ENCODE measurements around the gene CDCA3.

CDCA3 gene

GRCh38 chr12:6817098-6817497 is 34.0 kb downstream of the CDCA3 start:
- Histone ChIP-seq H3K27ac (ENCODE audit: low read length) (no peak overlapping the region), H3F3A (ENCODE audit: insufficient read depth, low read length) (no peaks in the 10 kb centered on the region), H3K79me2 (ENCODE audit: low read length) (no peaks in the 10 kb centered on the region), H2AFZ (ENCODE audit: low read length) (no peak overlapping the region), H4K20me1 (ENCODE audit: insufficient read depth, low read length) (no peaks in the 10 kb centered on the region), H3K9me3 (replicated peaks; ENCODE audit: insufficient read depth, low read length) (no peaks in the 10 kb centered on the region), H3K4me2 (ENCODE audit: low read depth, low read length) (no peak overlapping the region), H3K27me3 (replicated peaks; ENCODE audit: insufficient read depth, low read length) (peaks cover 33% of the 10 kb centered on the region), H3K4me3 (ENCODE audit: low read length) (no peak overlapping the region), H3K36me3 (replicated peaks; ENCODE audit: insufficient read depth, low read length) (no peaks in the 10 kb centered on the region), H3K9ac (ENCODE audit: low read length) (no peak overlapping the region), H3K4me1 (ENCODE audit: low read length) (no peaks in the 10 kb centered on the region), H3K9me2 (replicated peaks; ENCODE audit: insufficient read depth, low read length) (no peaks in the 10 kb centered on the region)
- TF ChIP-seq, protein P1, sequence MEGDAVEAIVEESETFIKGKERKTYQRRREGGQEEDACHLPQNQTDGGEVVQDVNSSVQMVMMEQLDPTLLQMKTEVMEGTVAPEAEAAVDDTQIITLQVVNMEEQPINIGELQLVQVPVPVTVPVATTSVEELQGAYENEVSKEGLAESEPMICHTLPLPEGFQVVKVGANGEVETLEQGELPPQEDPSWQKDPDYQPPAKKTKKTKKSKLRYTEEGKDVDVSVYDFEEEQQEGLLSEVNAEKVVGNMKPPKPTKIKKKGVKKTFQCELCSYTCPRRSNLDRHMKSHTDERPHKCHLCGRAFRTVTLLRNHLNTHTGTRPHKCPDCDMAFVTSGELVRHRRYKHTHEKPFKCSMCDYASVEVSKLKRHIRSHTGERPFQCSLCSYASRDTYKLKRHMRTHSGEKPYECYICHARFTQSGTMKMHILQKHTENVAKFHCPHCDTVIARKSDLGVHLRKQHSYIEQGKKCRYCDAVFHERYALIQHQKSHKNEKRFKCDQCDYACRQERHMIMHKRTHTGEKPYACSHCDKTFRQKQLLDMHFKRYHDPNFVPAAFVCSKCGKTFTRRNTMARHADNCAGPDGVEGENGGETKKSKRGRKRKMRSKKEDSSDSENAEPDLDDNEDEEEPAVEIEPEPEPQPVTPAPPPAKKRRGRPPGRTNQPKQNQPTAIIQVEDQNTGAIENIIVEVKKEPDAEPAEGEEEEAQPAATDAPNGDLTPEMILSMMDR (IDR thresholded peaks at IDR 0.05; ENCODE audit: low read length) = no peak
- TF ChIP-seq EZH2 (optimal IDR thresholded peaks at IDR 0.05; ENCODE audit: low read depth, low read length) (no peak), EZH2phosphoT487 (IDR thresholded peaks at IDR 0.05; ENCODE audit: low read length) (no peak)
- DNase-seq = no peak

- Histone ChIP-seq H3F3A (ENCODE audit: insufficient read depth, low read length) (no peaks in the 10 kb centered on the region), H3K9me2 (replicated peaks; ENCODE audit: insufficient read depth, low read length) (no peaks in the 10 kb centered on the region), H3K27me3 (replicated peaks; ENCODE audit: insufficient read depth, low read length) (peaks cover 28% of the 10 kb centered on the region), H3K4me2 (ENCODE audit: low read depth, low read length) (no peak overlapping the region), H3K36me3 (replicated peaks; ENCODE audit: insufficient read depth, low read length) (no peaks in the 10 kb centered on the region), H4K20me1 (ENCODE audit: insufficient read depth, low read length) (no peaks in the 10 kb centered on the region), H3K79me2 (ENCODE audit: low read length) (no peaks in the 10 kb centered on the region), H3K4me3 (ENCODE audit: low read length) (no peak overlapping the region), H3K9ac (ENCODE audit: low read length) (no peak overlapping the region), H3K4me1 (ENCODE audit: low read length) (no peaks in the 10 kb centered on the region), H2AFZ (ENCODE audit: low read length) (no peak overlapping the region), H3K27ac (ENCODE audit: low read length) (no peak overlapping the region), H3K9me3 (replicated peaks; ENCODE audit: insufficient read depth, low read length) (no peaks in the 10 kb centered on the region)
- no peak for DNase-seq
- TF ChIP-seq, protein P1 (IDR thresholded peaks at IDR 0.05; ENCODE audit: low read length) = no peak
- TF ChIP-seq EZH2 (optimal IDR thresholded peaks at IDR 0.05; ENCODE audit: low read depth, low read length) = no peak
- no peak for TF ChIP-seq EZH2phosphoT487 (IDR thresholded peaks at IDR 0.05; ENCODE audit: low read length)
These were observed 34.5 kb downstream of the CDCA3 start for GRCh38 chr12:6816598-6816997.

- no peak for DNase-seq
- no peaks in the 10 kb centered on the region for H3K9me3 ChIP-seq (replicated peaks; ENCODE audit: insufficient read depth, low read length)
- no peaks in the 10 kb centered on the region for H3K9me2 ChIP-seq (replicated peaks; ENCODE audit: insufficient read depth, low read length)
- no peak overlapping the region for H3K9ac ChIP-seq (ENCODE audit: low read length)
- no peak overlapping the region for H2AFZ ChIP-seq (ENCODE audit: low read length)
- H3K27me3 ChIP-seq (replicated peaks; ENCODE audit: insufficient read depth, low read length) = peaks cover 6% of the 10 kb centered on the region; the same call in 1 of the 2 replicates
- H4K20me1 ChIP-seq (ENCODE audit: insufficient read depth, low read length) = no peaks in the 10 kb centered on the region
- no peak overlapping the region for H3K4me3 ChIP-seq (ENCODE audit: low read length)
- H3K36me3 ChIP-seq (replicated peaks; ENCODE audit: insufficient read depth, low read length) = no peaks in the 10 kb centered on the region
- H3K4me1 ChIP-seq (ENCODE audit: low read length) = no peaks in the 10 kb centered on the region
- H3K4me2 ChIP-seq (ENCODE audit: low read depth, low read length) = no peak overlapping the region
- H3K79me2 ChIP-seq (ENCODE audit: low read length) = no peaks in the 10 kb centered on the region
- TF ChIP-seq EZH2phosphoT487 (IDR thresholded peaks at IDR 0.05; ENCODE audit: low read length) = no peak
- TF ChIP-seq EZH2 (optimal IDR thresholded peaks at IDR 0.05; ENCODE audit: low read depth, low read length) = no peak
- no peaks in the 10 kb centered on the region for H3F3A ChIP-seq (ENCODE audit: insufficient read depth, low read length)
- H3K27ac ChIP-seq (ENCODE audit: low read length) = no peak overlapping the region
These were observed 37.7 kb downstream of the CDCA3 start for GRCh38 chr12:6813363-6813762.

DNA sequence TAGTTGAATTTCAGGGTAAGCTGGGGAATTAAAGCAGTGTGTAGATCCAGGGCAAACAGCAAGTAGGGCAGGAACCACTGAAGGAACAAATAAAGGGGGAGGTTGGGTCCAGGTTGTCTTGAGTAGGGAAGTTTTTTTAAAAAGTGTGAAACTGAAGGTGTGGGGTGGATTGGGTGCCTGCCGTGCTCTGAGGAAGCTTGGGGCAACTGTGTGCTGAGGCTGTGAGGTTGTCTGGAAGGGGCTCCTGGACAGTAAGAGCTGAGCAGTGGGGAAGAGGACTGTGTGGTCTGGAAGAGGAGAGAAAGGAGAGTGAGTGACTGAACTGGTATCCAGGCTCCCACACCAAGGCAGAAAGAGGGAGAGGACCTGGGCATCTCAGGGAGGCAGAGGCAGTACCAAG is 40.3 kb downstream of the CDCA3 start:
- DNase-seq = no peak
- no peak overlapping the region for H3K4me2 ChIP-seq (ENCODE audit: low read depth, low read length)
- H3F3A ChIP-seq (ENCODE audit: insufficient read depth, low read length) = no peaks in the 10 kb centered on the region
- H2AFZ ChIP-seq (ENCODE audit: low read length) = no peak overlapping the region; the same call in 1 of the 2 replicates
- peaks cover 6% of the 10 kb centered on the region; the same call in 1 of the 2 replicates for H3K27me3 ChIP-seq (replicated peaks; ENCODE audit: insufficient read depth, low read length)
- no peak overlapping the region for H3K4me3 ChIP-seq (ENCODE audit: low read length)
- no peak overlapping the region for H3K9ac ChIP-seq (ENCODE audit: low read length)
- H3K4me1 ChIP-seq (ENCODE audit: low read length) = no peaks in the 10 kb centered on the region
- no peaks in the 10 kb centered on the region for H4K20me1 ChIP-seq (ENCODE audit: insufficient read depth, low read length)
- no peak overlapping the region for H3K27ac ChIP-seq (ENCODE audit: low read length)
- H3K9me3 ChIP-seq (replicated peaks; ENCODE audit: insufficient read depth, low read length) = no peaks in the 10 kb centered on the region
- no peaks in the 10 kb centered on the region for H3K79me2 ChIP-seq (ENCODE audit: low read length)
- no peaks in the 10 kb centered on the region for H3K9me2 ChIP-seq (replicated peaks; ENCODE audit: insufficient read depth, low read length)
- TF ChIP-seq, protein P1 (IDR thresholded peaks at IDR 0.05; ENCODE audit: low read length) = no peak
- TF ChIP-seq EZH2 (optimal IDR thresholded peaks at IDR 0.05; ENCODE audit: low read depth, low read length) (no peak), EZH2phosphoT487 (IDR thresholded peaks at IDR 0.05; ENCODE audit: low read length) (no peak)
- H3K36me3 ChIP-seq (replicated peaks; ENCODE audit: insufficient read depth, low read length) = no peaks in the 10 kb centered on the region

Measured in MM.1S (cell line).